Spleen (tissue), 7 donors: ENCODE data around the gene KIZ.

Experiments used
- POLR2A ChIP-seq, 3 donors: fragments of 450-650 bp; IDR thresholded peaks; one replicate each; pipeline ENCODE4 v1.5.1; 2017; ENCODE audit warnings: antibody characterized with exemption in 3 of 3, mild to moderate bottlenecking in 1 of 3
- POLR2AphosphoS5 ChIP-seq, 3 donors: sonication (generic); formaldehyde crosslinking; IDR thresholded peaks; one replicate each; pipeline ENCODE4 v1.5.1; 2017; ENCODE audit warnings: antibody characterized with exemption in 3 of 3
- TF ChIP-seq, protein P1 (sequence below), 11 experiments: fragments of 200-600 bp in 7 of 11; fragments of 450-650 bp in 4 of 11; sonication (generic) in 4 of 11; IDR thresholded peaks in 8 of 11; conservative IDR thresholded peaks in 3 of 11; 1 replicate in 7 of 11; 2 replicates in 4 of 11; pipeline versions ENCODE4 v1.4.0 to v1.8.0; 2016 to 2021; ENCODE audit warnings: antibody characterized with exemption in 11 of 11, inconsistent platforms in 4 of 11, mild to moderate bottlenecking in 1 of 11
- donor health status: DM: no; HTN: no; CAD: no; lungs with moderate emphysema.
- donor health status: DM: no; HTN: no; CAD: no.
- donor health status: DM: no; HTN: no; CAD: no.

DNA sequence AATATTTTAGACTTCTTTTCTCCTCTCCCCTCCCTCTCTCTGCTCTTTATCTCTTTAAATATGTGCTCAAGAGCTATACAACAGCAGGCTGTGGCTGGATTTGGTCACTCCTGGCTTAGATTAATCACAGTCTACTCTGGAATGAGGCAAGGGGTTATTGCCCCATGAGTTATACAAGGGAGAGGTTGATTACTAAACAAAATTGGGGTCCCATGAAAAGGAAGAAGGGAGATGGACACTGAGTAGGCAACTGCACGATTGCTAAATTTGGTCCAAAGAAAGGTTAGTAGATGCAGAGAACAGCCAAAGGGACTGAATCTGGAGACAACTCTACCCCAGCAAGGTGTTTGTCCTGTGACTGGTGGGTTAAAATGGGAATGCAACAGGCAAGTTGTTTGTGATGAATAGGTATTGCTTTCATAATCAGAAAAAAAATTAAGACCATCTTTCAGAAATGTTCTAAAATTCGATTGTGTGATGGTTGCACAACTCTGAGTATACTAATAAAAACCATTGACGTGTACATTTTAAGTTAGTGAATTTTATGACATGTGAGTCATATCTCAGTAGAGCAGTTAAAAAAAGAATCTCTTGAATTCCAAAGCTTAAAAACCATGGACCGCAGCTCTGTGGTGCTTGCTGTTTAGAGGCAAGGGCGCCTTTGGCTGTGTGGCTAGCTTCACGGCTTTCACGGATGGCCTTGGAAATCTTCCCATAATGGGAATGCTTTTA lies 57.1 kb downstream of the KIZ start:
- TF ChIP-seq, protein P1, sequence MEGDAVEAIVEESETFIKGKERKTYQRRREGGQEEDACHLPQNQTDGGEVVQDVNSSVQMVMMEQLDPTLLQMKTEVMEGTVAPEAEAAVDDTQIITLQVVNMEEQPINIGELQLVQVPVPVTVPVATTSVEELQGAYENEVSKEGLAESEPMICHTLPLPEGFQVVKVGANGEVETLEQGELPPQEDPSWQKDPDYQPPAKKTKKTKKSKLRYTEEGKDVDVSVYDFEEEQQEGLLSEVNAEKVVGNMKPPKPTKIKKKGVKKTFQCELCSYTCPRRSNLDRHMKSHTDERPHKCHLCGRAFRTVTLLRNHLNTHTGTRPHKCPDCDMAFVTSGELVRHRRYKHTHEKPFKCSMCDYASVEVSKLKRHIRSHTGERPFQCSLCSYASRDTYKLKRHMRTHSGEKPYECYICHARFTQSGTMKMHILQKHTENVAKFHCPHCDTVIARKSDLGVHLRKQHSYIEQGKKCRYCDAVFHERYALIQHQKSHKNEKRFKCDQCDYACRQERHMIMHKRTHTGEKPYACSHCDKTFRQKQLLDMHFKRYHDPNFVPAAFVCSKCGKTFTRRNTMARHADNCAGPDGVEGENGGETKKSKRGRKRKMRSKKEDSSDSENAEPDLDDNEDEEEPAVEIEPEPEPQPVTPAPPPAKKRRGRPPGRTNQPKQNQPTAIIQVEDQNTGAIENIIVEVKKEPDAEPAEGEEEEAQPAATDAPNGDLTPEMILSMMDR (IDR thresholded peaks at IDR 0.05 in 8 of 11, conservative IDR thresholded peaks at IDR 0.05 in 3 of 11) = no peak
- TF ChIP-seq POLR2A (IDR thresholded peaks at IDR 0.05) (no peak), POLR2AphosphoS5 (IDR thresholded peaks at IDR 0.05) (no peak)
